ENCODE results near the gene GABRD. TPM values are rescaled to one million over a fixed set of nuclear protein-coding genes. Genes with fewer than 3 reads are reported as not detected.

Gene GABRD, protein sequence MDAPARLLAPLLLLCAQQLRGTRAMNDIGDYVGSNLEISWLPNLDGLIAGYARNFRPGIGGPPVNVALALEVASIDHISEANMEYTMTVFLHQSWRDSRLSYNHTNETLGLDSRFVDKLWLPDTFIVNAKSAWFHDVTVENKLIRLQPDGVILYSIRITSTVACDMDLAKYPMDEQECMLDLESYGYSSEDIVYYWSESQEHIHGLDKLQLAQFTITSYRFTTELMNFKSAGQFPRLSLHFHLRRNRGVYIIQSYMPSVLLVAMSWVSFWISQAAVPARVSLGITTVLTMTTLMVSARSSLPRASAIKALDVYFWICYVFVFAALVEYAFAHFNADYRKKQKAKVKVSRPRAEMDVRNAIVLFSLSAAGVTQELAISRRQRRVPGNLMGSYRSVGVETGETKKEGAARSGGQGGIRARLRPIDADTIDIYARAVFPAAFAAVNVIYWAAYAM
- total RNA-seq (0.35 TPM), polyA plus RNA-seq (ENCODE audit: insufficient read depth in 1 of 8, insufficient read length in 8 of 8, low replicate concordance in 1 of 8) (1 to 10 TPM in 4 of 8 donors, under 1 TPM in 4; 0.73 to 2.2 (median 0.97) TPM)
- long read RNA-seq, donor 1 = 0 reads
- long read RNA-seq, donor 2 = 0 reads
- long read RNA-seq, donor 3 = 0 reads
- long read RNA-seq, donor 4 = 0 reads
- long read RNA-seq, donor 5, partial matches to known transcripts = 0 of 1 reads
- long read RNA-seq, donor 5, other reads (novel, unspliced or antisense) = 0 of 1 reads
- long read RNA-seq, donor 6 = 0 reads
- long read RNA-seq, donor 7 = 0 reads
- long read RNA-seq, donor 8 = 0 reads
- long read RNA-seq, donor 9 = 0 reads
- long read RNA-seq, donor 10 = 0 reads
- long read RNA-seq, donor 11, partial matches to known transcripts = 0 of 1 reads
- long read RNA-seq, donor 11, other reads (novel, unspliced or antisense) = 0 of 1 reads

DNA sequence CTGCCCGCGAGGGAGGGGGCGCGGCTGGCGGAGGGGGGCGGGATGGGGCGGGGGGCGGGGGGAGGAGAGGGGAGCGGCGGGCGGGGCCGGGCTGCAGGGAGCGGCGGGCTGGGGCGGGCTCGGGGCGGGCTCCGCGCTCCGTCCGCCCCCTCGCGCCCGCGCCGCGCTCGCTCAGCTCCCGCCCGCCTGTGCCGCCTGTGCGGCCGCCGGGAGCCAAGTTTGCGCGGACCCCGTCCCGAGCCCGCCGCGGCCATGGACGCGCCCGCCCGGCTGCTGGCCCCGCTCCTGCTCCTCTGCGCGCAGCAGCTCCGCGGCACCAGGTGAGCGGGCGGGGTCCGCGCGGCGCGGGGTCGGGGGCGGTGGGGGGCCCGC, at the start of gene GABRD:
TSS of gene GABRD (plus strand) at position 174 of the 372 bp plus-strand sequence. CDS start at position 253, 79 bp downstream.
- no peak within 1 kb of the TSS for H3K4me3 ChIP-seq (ENCODE audit: low read length)
- peaks cover 84% of the 10 kb centered on the region for H3K27me3 ChIP-seq (ENCODE audit: control insufficient read depth, insufficient read depth, low read length)
- under 1% methylated on average over 46 of the region's 60 CpGs for WGBS (ENCODE audit: insufficient coverage)
- H3K36me3 ChIP-seq (ENCODE audit: control insufficient read depth, insufficient read depth, low read length) = no peaks in the 10 kb centered on the region
- H3K27ac ChIP-seq (ENCODE audit: low read length) = no peak within 1 kb of the TSS
- no peak for DNase-seq
- peaks cover 8% of the 10 kb centered on the region for H3K4me1 ChIP-seq (ENCODE audit: control insufficient read depth, insufficient read depth, low read length)
- H3K9me3 ChIP-seq (replicated peaks; ENCODE audit: control insufficient read depth, low read depth, low read length) = no peaks in the 10 kb centered on the region

DNA sequence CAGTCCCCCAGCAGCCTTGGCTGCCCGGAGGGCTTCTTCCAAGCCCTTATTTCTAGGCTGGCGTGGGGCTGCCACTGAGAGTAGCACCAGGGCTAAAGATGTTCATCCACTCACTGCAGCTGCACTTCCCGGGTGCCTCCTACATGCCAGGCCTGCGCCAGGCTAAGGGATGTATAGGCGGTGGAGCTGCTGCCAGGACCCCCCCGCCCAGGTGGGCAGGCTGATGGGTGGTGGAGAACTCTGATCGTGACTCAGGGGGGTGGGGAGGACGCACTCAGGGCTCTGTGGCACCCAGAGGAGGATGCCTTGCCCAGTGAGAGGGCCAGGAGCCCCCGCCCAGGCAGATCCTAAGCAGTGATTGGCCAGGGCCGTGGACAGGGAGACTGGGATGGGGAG, 49.6 kb upstream of the GABRD start:
- Histone ChIP-seq H3K27me3 (ENCODE audit: control insufficient read depth, insufficient read depth, low read length) (peaks cover 27% of the 10 kb centered on the region), H3K4me1 (ENCODE audit: control insufficient read depth, insufficient read depth, low read length) (peaks cover 4% of the 10 kb centered on the region), H3K9me3 (replicated peaks; ENCODE audit: control insufficient read depth, low read depth, low read length) (no peaks in the 10 kb centered on the region), H3K36me3 (ENCODE audit: control insufficient read depth, insufficient read depth, low read length) (no peaks in the 10 kb centered on the region), H3K4me3 (ENCODE audit: low read length) (no peak overlapping the region), H3K27ac (ENCODE audit: low read length) (no peak overlapping the region)
- 73% methylated on average over 6 of the region's 10 CpGs for WGBS (ENCODE audit: insufficient coverage)
- DNase-seq = no peak

DNA sequence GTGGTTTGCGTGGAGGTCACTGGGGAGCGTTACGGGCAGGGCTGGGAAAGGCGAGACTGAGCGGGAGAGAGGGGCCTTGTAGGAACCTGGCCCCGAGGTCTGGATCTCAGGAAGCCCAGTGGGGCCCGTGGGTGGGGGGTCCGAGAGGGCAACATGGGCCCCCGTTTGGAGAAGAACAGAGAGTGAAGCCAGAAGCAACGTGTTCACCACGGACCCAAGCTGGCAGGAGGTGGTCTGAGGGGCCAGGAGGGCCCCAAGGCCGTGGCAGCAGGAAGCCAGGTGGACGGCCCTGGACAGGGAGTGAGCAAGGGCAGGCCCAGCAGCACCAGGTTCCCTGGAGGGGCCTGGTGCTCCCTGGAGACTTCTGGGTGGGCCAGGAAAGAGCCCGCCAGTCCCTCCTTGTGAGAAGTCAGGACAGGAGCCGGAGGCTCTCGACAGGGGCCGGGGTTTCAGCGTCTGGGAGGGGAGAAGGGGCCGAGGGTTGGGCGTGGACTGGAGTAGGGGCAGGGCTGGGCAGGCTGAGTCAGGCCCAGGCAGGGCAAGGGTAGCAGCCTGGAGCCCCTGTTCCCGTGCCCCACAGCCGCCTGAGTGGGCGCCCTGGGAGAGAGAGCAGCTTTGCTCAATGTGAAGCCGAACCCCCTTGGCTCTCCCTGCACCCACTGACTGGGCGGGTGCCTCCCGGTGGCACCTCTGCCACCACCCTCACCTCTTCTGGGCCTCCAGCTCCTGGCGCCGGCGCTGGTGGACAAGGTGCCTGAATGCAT, 49.0 kb upstream of the GABRD start:
- 62% methylated on average over 26 of the region's 29 CpGs for WGBS (ENCODE audit: insufficient coverage)
- H3K27me3 ChIP-seq (ENCODE audit: control insufficient read depth, insufficient read depth, low read length) = peaks cover 27% of the 10 kb centered on the region
- no peak overlapping the region for H3K4me3 ChIP-seq (ENCODE audit: low read length)
- no peak for DNase-seq
- no peaks in the 10 kb centered on the region for H3K9me3 ChIP-seq (replicated peaks; ENCODE audit: control insufficient read depth, low read depth, low read length)
- peaks cover 4% of the 10 kb centered on the region for H3K4me1 ChIP-seq (ENCODE audit: control insufficient read depth, insufficient read depth, low read length)
- no peak overlapping the region for H3K27ac ChIP-seq (ENCODE audit: low read length)
- no peaks in the 10 kb centered on the region for H3K36me3 ChIP-seq (ENCODE audit: control insufficient read depth, insufficient read depth, low read length)

DNA sequence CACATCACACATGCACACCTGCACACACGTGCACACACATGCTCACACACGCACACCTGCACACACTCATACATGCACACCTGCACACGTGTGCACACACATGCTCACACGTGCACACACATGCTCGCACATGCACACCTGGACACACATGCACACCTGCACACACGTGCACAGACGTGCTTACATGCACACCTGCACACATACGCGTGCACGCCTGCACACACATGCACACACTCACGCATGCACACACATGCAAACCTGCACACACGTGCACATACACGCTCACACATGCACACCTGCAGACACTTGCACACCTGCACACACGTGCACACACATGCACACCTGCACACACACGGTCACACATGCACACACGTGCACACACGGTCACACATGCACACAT, 48.1 kb upstream of the GABRD start:
- Histone ChIP-seq H3K4me3 (ENCODE audit: low read length) (no peak overlapping the region), H3K4me1 (ENCODE audit: control insufficient read depth, insufficient read depth, low read length) (peaks cover 4% of the 10 kb centered on the region), H3K36me3 (ENCODE audit: control insufficient read depth, insufficient read depth, low read length) (no peaks in the 10 kb centered on the region), H3K27ac (ENCODE audit: low read length) (no peak overlapping the region), H3K27me3 (ENCODE audit: control insufficient read depth, insufficient read depth, low read length) (peaks cover 24% of the 10 kb centered on the region), H3K9me3 (replicated peaks; ENCODE audit: control insufficient read depth, low read depth, low read length) (no peaks in the 10 kb centered on the region)
- 92% methylated on average over 17 of the region's 17 CpGs for WGBS (ENCODE audit: insufficient coverage)
- DNase-seq = no peak

DNA sequence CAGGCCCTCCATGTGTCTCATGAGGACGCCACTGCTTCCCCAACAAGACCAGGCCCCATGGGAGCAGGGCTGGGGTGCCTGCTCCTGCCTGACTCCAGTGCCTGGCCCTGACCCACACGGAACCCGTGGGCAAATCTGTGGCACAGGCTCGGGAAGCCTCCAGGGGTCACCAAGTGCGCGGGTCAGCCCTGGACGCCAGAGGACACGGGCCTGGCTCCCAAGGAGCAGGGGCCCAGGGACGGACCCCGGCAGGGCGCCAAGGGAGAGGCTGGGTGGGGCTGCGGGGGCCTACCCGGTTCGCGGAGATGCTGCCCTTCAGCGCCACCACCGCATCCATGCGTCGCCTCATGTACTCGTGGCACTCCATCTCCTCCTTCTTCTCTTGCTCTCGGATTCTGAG, 47.5 kb upstream of the GABRD start:
- no peak overlapping the region for H3K4me3 ChIP-seq (ENCODE audit: low read length)
- no peaks in the 10 kb centered on the region for H3K9me3 ChIP-seq (replicated peaks; ENCODE audit: control insufficient read depth, low read depth, low read length)
- H3K27me3 ChIP-seq (ENCODE audit: control insufficient read depth, insufficient read depth, low read length) = peaks cover 20% of the 10 kb centered on the region
- no peak overlapping the region for H3K27ac ChIP-seq (ENCODE audit: low read length)
- no peak for DNase-seq
- WGBS (ENCODE audit: insufficient coverage) = 87% methylated on average over 21 of the region's 21 CpGs
- peaks cover 4% of the 10 kb centered on the region for H3K4me1 ChIP-seq (ENCODE audit: control insufficient read depth, insufficient read depth, low read length)
- H3K36me3 ChIP-seq (ENCODE audit: control insufficient read depth, insufficient read depth, low read length) = no peaks in the 10 kb centered on the region

DNA sequence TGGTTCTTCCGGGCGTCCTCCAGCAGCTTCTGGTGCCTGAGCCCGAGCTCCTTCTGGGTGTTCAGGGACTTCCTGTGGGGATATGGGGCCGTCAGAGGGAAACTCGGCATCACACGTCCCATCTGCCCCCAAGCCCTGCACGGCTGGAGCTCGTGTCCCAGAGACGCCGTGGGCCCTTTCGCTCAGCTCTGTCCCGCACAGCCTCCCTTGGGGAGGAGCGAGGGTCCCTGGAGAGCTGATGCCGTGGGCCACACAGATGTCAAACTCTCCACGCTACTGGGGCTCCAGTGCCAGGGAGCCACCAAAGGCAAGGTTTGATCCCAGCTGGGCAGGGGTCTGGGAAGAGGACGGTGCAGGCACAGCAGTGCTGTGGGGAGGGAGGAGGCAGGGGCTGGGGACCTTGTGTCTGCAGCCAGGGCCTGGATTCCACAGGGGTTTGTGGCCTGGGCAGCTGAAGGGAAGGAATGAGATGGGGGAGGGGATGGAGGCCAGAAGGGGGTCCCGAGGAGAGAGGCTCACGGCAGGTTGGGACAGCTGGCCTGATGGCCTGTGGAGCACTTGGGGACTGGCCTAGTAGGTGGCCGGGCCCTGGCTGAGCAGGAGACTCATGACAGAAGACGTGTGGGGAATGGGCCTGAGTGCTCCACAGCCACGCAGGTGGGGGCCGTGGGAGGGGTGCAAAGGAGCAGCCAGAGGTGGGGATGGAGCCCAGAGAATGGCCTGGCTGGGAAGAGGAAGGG, 46.0 kb upstream of the GABRD start:
- DNase-seq = no peak
- peaks cover 4% of the 10 kb centered on the region for H3K4me1 ChIP-seq (ENCODE audit: control insufficient read depth, insufficient read depth, low read length)
- WGBS (ENCODE audit: insufficient coverage) = 51% methylated on average over 19 of the region's 22 CpGs
- H3K4me3 ChIP-seq (ENCODE audit: low read length) = no peak overlapping the region
- no peaks in the 10 kb centered on the region for H3K9me3 ChIP-seq (replicated peaks; ENCODE audit: control insufficient read depth, low read depth, low read length)
- peaks cover 23% of the 10 kb centered on the region for H3K27me3 ChIP-seq (ENCODE audit: control insufficient read depth, insufficient read depth, low read length)
- H3K36me3 ChIP-seq (ENCODE audit: control insufficient read depth, insufficient read depth, low read length) = no peaks in the 10 kb centered on the region
- H3K27ac ChIP-seq (ENCODE audit: low read length) = no peak overlapping the region

DNA sequence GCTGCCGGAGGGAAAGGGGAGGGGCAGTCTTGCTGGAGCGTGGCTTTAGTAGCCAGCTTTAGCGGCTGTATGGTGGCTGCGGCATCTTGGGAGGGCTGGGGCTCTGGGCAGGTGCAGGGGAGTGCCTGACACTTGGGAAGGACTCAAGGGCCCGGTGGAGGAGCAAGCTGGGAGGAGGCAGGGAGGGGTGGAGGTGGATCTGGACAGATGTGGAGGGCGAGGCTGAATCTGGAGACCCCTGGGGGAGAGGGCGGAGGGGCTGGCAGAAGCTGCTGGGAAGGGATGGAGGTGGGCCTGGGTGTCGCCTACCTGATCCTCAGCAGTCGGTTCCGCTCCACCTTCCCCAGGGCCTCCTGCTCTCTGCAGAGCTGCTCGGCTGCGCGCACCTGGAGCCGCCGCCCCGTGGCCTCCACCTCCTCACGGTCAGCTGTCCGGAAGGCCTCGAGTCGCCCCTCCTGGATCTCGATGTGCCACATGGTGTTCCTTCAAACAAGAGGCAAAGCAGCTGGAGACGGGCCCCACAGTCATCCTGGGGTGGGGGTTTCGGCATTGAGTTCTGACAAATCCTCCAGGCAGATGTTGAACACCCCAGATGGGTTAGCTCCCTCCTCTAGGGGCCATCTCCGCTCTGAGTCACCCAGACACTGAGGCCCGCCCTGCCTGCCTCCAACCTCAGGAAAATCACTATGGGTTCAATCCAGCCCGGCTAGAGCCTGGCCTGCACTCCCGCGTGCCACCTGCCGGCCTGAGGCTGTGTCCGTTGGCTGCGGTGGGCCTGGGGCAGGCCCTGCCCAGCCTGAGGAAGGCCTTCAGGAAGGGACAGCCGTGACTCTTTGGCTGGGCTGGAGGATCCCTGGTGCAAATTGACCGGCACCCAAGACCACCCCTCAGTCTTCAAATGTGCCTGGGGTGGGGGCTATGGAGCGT, 45.2 kb upstream of the GABRD start:
- no peak for DNase-seq
- WGBS (ENCODE audit: insufficient coverage) = 76% methylated on average over 34 of the region's 34 CpGs
- H3K27me3 ChIP-seq (ENCODE audit: control insufficient read depth, insufficient read depth, low read length) = peaks cover 23% of the 10 kb centered on the region
- H3K36me3 ChIP-seq (ENCODE audit: control insufficient read depth, insufficient read depth, low read length) = no peaks in the 10 kb centered on the region
- H3K4me1 ChIP-seq (ENCODE audit: control insufficient read depth, insufficient read depth, low read length) = peaks cover 4% of the 10 kb centered on the region
- H3K27ac ChIP-seq (ENCODE audit: low read length) = no peak overlapping the region
- H3K4me3 ChIP-seq (ENCODE audit: low read length) = no peak overlapping the region
- H3K9me3 ChIP-seq (replicated peaks; ENCODE audit: control insufficient read depth, low read depth, low read length) = no peaks in the 10 kb centered on the region

DNA sequence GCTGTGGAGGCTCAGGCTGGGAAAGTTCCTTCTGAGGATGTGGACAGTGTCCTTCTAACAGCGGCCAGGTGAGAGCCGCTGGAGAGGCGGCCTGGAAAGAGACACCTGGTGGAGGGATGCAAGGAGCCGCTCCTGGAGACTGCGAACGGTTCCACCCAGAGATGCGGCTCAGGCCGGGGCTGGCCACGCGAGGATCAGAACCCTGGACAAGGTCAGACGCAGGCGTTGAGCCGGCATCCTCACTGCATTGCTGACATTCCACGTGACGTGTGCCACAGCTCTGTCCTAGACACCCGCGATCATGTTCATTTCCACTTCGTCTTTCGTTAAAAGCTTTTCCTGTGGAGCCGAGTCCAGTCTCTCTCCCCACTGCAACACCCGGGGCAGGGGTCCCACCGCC, 44.3 kb upstream of the GABRD start:
- Histone ChIP-seq H3K4me3 (ENCODE audit: low read length) (no peak overlapping the region), H3K27ac (ENCODE audit: low read length) (no peak overlapping the region), H3K27me3 (ENCODE audit: control insufficient read depth, insufficient read depth, low read length) (peaks cover 23% of the 10 kb centered on the region), H3K9me3 (replicated peaks; ENCODE audit: control insufficient read depth, low read depth, low read length) (no peaks in the 10 kb centered on the region), H3K36me3 (ENCODE audit: control insufficient read depth, insufficient read depth, low read length) (no peaks in the 10 kb centered on the region), H3K4me1 (ENCODE audit: control insufficient read depth, insufficient read depth, low read length) (peaks cover 4% of the 10 kb centered on the region)
- WGBS (ENCODE audit: insufficient coverage) = 50% methylated on average over 17 of the region's 22 CpGs
- no peak for DNase-seq

DNA sequence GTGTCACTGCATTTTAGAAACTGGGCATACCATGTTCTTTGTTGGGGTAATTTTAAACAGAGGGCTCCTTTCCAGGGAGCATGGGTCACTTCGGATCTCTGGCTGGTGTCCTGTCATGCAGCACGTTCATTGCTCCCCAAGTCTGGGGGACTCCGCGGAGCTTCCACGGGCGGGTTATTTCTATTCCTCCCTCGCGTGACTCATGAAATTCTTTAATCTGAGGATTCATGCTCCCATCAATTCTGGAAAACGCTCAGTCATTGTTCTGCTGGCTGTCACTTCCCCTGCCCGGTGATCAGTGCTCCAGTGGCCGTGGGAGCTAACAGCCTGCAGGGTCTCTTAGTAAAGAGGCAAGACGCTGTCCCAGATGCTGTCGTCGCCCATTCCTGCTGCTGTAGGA, 43.6 kb upstream of the GABRD start:
- peaks cover 23% of the 10 kb centered on the region for H3K27me3 ChIP-seq (ENCODE audit: control insufficient read depth, insufficient read depth, low read length)
- 75% methylated on average over 11 of the region's 14 CpGs for WGBS (ENCODE audit: insufficient coverage)
- H3K27ac ChIP-seq (ENCODE audit: low read length) = no peak overlapping the region

More for the DNA sequence above, 43.6 kb upstream of the GABRD start:
- Histone ChIP-seq H3K36me3 (ENCODE audit: control insufficient read depth, insufficient read depth, low read length) (no peaks in the 10 kb centered on the region), H3K4me1 (ENCODE audit: control insufficient read depth, insufficient read depth, low read length) (peaks cover 4% of the 10 kb centered on the region), H3K9me3 (replicated peaks; ENCODE audit: control insufficient read depth, low read depth, low read length) (no peaks in the 10 kb centered on the region), H3K4me3 (ENCODE audit: low read length) (no peak overlapping the region)
- no peak for DNase-seq

All from muscle of leg (tissue), 16 donors.